Measurements from ENCODE around the gene PNPLA3.

PNPLA3 gene

DNA sequence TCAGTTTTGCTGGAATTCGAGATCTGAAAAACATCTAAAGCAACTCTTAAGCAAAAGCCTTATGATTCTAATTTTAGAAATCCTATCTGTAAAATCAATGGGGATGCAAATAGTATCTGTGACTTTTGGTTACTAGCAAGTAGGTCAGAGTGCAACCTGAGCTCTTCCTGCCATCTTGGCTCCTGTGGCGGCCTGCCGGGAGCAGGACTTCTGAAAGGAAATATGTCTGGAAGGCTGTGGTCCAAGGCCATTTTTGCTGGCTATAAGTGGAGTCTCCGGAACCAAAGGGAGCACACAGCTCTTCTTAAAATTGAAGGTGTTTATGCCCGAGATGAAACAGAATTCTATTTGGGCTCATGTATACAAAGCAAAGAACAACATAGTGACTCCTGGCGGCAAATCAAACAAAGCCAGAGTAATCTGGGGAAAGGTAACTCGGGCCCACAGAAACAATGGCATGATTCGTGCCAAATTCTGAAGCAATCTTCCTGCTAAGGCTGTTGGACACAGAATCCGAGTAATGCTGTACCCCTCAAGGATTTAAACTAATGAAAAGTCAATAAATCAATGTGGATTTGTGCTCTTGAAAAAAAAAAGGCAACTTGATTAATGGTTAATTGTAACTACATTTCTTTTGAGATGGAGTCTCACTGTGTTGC lies 33.3 kb downstream of the PNPLA3 start:
- Mint-ChIP-seq H3K27ac (peak overlapping the region; percentile 93), H3K4me3 (peak overlapping the region; percentile 94), H3K9me3 (no peaks in the 10 kb centered on the region), H3K4me1 (peaks cover 38% of the 10 kb centered on the region), H3K36me3 (peaks cover 6% of the 10 kb centered on the region), H3K27me3 (peaks cover 6% of the 10 kb centered on the region)
- ATAC-seq = no peak

DNA sequence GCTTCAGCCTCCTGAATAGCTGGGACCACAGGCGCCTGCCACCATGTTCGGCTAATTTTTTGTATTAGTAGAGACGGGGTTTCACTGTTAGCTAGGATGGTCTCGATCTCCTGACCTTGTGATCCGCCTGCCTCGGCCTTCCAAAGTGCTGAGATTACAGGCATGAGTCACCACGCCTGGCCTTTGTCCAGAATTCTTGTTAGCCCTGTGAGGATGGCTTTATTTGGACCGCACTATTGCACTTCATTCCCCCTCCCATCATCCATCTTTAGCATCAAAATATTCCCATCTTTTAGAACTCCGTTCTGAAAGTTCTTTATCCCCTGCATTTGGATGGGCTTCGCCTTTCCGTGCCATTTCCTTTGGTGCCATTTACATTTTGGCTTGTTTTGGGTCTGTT lies 34.3 kb downstream of the PNPLA3 start:
- no peak for ATAC-seq
- Mint-ChIP-seq H3K36me3 (peaks cover 6% of the 10 kb centered on the region), H3K9me3 (no peaks in the 10 kb centered on the region), H3K27ac (peak overlapping the region; percentile 16), H3K27me3 (no peaks in the 10 kb centered on the region), H3K4me3 (no peak overlapping the region), H3K4me1 (peaks cover 38% of the 10 kb centered on the region)

DNA sequence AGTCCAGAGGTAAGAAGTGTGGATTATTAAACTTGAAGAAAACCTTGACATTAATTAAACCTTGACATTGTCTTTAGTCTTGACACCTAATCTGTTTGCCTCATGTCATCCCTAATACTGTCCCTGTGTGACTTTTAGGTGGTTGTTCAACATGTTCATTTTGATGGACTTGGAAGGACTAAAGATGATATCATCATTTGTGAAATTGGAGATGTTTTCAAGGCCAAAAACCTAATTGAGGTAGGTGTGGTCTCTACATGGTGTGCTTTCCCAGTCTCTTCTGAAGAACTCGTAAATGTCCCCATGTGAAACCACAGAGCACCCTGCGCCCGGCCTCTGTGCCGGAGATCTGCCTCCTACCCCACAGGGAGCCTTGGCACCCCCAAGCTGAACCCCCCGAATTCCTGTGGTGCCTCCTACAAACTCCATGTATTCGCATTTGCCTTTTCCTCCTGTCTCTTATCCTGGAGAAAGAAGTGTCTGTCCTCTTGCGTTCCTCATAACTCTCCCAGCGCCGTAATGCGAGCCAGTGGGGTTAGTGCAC lies 40.8 kb downstream of the PNPLA3 start:
- no peak overlapping the region for H3K4me3 Mint-ChIP-seq
- ATAC-seq = no peak
- H3K27me3 Mint-ChIP-seq = no peaks in the 10 kb centered on the region
- H3K27ac Mint-ChIP-seq = no peak overlapping the region
- peaks cover 44% of the 10 kb centered on the region for H3K36me3 Mint-ChIP-seq
- peaks cover 8% of the 10 kb centered on the region for H3K4me1 Mint-ChIP-seq
- H3K9me3 Mint-ChIP-seq = no peaks in the 10 kb centered on the region

DNA sequence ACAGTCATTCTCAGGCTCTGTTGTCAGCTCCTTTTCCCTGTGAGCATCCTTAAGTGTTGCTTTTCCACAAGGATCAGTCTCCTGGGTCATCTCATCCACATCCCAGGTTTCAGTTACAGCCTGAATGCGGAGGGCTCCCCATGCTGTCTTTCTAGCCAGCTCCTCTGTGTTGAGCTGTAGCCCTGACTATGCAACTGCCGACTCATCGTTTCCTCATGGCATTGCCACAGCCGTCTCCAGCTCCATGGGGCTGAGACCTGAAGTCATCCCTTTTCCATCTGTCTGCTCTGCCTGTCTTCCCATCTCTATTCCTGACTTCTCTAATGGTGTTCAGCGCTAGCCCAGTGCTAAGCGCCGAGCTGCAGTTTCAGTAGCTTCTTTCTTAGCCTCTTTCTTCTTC lies 43.5 kb downstream of the PNPLA3 start:
- peaks cover 52% of the 10 kb centered on the region for H3K36me3 Mint-ChIP-seq
- no peak overlapping the region for H3K4me3 Mint-ChIP-seq
- H3K27ac Mint-ChIP-seq = no peak overlapping the region
- no peaks in the 10 kb centered on the region for H3K9me3 Mint-ChIP-seq
- ATAC-seq = no peak
- no peaks in the 10 kb centered on the region for H3K27me3 Mint-ChIP-seq
- no peaks in the 10 kb centered on the region for H3K4me1 Mint-ChIP-seq

DNA sequence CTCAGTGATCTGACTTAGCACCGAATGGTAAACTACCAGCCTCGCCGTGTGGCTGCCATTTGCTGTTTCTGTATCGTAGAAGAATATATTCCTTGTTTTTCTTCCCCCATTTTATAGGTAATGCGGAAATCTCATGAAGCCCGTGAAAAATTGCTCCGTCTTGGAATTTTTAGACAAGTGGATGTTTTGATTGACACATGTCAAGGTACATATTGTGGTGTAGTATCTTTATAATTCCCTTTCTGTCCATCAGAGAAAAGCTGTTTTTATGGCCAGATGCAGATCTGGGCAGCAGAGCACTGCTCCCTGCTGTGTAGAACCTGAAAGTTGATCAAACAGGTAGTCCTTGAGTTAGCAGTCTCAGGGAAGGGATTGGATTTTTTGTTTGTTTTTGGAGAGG lies 45.0 kb downstream of the PNPLA3 start:
- Mint-ChIP-seq H3K4me3 (no peak overlapping the region), H3K36me3 (peaks cover 59% of the 10 kb centered on the region), H3K27ac (no peak overlapping the region), H3K27me3 (no peaks in the 10 kb centered on the region), H3K9me3 (no peaks in the 10 kb centered on the region), H3K4me1 (no peaks in the 10 kb centered on the region)
- ATAC-seq = no peak

DNA sequence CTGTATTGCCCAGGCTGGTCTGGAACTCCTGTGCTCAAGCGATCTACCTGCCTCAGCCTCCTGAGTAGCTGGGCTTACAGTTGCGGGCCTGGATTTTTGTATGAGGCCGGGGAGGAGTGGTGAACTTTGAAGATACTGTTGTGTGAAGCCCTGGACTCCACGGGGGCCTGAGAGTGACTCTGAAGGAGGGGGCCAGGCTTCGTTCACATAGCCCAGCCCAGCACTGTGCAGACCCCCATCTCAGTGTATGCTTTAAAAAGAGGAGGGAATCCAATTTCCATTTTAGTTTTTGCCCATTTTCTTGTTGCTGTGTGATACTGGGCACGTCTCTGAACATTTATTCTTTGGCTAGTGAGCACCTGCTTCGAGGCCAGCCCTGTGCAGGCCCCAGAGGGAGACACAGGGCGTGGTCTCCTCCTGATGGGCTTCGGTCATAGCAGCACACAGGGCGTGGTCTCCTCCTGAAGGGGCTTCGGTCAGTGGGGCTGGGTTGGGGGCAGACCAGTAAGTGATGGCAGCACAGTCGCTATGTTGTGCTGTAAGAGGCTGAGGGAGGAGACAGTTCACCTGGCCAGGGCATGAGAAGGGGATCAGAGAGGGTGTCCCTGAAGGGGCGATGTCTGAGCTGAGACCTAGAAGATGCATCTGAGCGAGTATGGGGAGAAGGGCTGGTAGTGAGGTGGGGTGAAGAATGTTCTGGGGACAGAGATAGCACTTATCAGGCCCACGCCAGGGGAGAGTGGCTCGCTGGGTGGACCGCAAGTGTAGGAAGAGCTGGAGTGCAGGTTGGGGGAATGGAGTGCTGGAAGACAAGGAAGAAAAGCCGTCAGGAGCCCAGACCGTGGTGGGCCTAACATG lies 45.6 kb downstream of the PNPLA3 start:
- Mint-ChIP-seq H3K9me3 (no peaks in the 10 kb centered on the region), H3K27me3 (no peaks in the 10 kb centered on the region), H3K4me3 (no peak overlapping the region), H3K4me1 (no peaks in the 10 kb centered on the region), H3K27ac (no peak overlapping the region), H3K36me3 (peaks cover 60% of the 10 kb centered on the region)
- no peak for ATAC-seq

DNA sequence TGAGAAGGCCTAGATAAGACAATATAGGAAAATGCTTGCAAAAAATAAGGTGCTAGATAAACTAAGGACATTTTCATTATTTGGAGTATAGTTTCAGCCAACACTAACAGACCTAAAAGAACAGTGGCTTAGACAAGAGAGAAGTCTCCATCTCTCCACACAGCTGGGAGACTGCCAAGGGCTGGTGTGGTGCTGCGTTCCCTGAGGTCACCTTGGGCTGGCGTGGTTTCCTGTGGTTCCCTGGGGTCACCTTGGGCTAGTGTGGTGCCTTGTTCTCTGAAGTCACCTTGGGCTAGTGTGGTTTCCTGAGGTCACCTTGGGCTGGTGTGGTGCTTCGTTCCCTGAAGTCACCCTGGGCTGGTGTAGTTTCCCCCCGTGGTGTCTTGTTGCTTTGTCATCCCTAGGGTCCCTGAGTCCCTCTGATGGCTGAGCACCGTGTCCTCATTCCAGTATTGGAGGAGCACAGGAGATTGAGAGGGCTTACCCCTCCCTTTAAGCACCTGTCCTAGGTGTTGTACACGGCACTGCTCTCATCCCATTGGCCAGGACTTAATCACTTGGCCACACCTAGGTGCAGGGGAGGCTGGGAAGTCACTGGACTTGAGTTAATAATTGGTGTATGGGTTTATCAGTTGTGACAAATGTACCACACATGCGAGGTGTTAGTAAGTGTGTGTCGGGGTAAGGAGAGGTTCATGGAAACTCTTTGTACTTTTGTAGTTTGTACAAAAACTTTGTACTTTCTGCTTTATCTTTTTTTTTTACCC lies 46.6 kb downstream of the PNPLA3 start:
- no peak for ATAC-seq
- Mint-ChIP-seq H3K4me3 (no peak overlapping the region), H3K9me3 (no peaks in the 10 kb centered on the region), H3K36me3 (peaks cover 59% of the 10 kb centered on the region), H3K27ac (no peak overlapping the region), H3K4me1 (no peaks in the 10 kb centered on the region), H3K27me3 (no peaks in the 10 kb centered on the region)

DNA sequence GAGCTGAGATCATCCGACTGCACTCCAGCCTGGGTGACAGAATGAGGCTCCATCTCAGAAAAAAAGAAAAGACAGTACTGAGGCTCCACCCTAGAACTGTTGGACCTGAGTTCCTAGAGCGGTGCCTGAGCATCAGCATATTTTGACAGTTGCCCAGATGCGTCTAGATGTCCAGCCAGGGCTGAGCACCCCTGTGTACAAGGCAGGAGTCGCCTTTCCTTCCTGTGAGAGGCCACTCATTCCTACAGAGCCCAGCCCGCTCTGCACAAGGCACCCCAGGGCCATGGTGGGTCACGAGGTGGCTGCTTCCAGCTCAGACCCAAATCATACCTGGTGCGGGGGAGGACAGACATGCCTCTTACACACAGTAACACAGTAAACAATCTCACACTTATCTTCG lies 47.5 kb downstream of the PNPLA3 start:
- no peaks in the 10 kb centered on the region for H3K9me3 Mint-ChIP-seq
- no peaks in the 10 kb centered on the region for H3K4me1 Mint-ChIP-seq
- no peak for ATAC-seq

DNA sequence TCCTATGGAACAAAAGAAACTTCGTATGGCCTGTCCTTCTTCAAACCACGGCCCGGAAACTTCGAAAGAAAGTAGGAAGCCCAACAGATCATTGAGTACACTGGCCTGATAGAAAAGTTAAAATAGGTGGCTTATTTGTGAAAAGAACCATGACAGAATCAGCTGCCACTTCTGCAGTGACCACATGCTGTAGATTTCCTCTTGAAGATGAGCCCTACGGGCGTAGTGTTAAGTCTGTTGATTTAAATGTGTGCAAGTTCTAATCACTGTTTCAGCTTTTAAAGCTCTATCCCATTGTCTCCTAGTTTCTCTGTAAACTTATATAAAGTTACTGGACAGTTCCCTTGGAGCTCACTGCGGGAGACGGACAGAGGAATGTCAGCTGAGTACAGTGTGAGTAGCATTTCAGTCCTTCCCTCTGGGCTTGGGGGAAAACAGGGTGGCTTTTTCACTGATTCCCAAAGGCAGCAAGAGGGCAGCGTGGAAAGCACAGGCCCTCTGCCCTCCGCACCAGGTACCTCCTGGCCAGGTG lies 49.4 kb downstream of the PNPLA3 start:
- Mint-ChIP-seq H3K36me3 (peaks cover 67% of the 10 kb centered on the region), H3K27me3 (no peaks in the 10 kb centered on the region), H3K9me3 (no peaks in the 10 kb centered on the region), H3K4me1 (no peaks in the 10 kb centered on the region), H3K4me3 (no peak overlapping the region), H3K27ac (no peak overlapping the region)
- no peak for ATAC-seq

More for the DNA sequence above, 47.5 kb downstream of the PNPLA3 start:
- Mint-ChIP-seq H3K27ac (no peak overlapping the region), H3K4me3 (no peak overlapping the region), H3K36me3 (peaks cover 68% of the 10 kb centered on the region), H3K27me3 (no peaks in the 10 kb centered on the region)

DNA sequence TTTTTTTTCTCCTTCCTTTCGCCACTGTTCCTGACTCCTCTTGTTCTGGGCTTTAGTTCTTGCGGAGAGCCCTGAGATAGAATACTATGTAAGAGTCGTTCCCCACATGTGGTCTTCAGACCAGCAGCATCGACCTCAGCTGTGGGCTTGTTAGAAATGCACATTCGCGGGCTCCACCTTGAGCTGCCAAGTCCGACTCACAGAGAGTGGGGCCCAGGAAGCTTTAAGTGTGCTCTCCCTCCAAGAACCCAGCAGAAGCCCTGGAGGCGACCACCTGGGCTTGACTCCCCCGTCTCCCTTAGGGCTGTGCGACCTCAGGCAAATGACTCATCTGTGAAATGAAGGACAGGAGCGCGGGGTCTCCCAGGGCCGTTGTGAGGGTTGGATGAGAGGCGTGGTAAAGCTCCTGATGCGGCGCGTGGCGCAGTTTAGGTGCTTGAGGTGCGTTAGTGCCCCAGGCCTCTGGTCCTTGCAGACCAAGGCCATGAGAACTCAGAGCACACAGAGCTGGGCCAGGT lies 50.5 kb downstream of the PNPLA3 start:
- Mint-ChIP-seq H3K9me3 (no peaks in the 10 kb centered on the region), H3K4me1 (no peaks in the 10 kb centered on the region), H3K27ac (no peak overlapping the region), H3K36me3 (peaks cover 63% of the 10 kb centered on the region), H3K4me3 (no peak overlapping the region), H3K27me3 (no peaks in the 10 kb centered on the region)
- ATAC-seq = no peak

DNA sequence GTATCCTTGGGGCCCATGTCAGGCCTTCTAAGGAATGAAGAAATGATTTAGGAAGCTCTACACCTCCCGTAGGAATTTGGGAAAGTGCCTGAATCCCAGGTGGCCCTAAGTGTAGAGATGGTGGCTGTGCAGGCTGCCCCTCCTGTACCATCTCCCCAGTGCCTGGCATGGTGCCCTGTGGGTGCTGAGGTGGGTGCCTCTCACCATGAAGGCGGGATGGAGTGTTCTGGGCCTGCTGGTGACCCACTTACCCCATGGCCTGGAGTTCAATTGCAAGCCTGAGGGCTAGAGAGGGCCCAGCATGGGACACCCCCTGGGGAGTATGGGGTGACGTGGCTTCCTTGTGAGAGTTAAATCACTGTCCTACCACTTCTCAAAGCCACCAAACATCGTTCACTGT lies 51.4 kb downstream of the PNPLA3 start:
- Mint-ChIP-seq H3K9me3 (no peaks in the 10 kb centered on the region), H3K4me1 (no peaks in the 10 kb centered on the region), H3K27me3 (no peaks in the 10 kb centered on the region), H3K27ac (no peak overlapping the region), H3K4me3 (no peak overlapping the region), H3K36me3 (peaks cover 64% of the 10 kb centered on the region)
- no peak for ATAC-seq

DNA sequence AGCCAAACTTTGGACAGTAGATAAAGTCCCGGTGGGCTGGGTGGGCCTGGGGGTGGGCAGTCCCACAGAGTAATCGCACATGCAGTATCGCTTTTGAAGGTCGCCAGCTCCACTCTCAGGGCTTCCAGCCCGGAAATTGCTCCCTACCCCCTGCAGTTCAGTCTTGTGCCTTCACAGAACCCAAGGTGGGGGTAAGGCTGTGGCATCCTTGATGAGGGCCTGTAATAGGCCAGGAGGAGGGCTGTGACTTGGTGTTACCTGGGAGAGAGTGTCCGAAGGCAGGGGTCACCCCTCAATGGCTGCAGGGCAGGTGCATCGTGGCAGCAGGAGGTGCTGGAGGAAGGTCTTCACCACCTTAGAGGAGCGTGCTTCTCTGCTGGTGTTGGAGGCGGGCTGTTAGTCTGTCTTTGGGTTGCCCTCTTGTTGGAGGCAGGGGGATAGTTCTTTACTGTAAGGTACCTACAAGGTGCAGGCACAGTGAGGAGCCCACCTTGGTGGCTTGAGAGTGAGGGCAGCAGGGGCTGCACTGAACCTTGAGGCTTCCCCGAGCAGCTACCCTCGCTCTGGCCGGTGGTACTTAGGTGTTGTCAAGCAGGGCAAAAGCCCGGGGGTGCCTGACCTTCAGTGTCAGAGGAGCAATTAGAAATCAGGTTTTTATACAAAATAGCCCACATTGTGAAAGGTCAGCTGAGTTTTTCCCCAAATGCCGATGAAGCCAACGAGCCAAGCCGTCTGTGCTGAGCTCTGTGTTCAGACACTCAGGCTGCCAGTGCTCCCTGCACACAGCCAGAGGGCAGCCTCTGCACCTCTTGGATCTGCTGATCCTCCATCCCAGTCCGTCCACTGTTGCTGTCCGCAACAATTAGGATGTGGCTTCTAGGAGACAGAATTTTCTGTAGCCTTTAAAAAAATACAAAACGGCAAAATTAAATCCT lies 53.5 kb downstream of the PNPLA3 start:
- Mint-ChIP-seq H3K4me1 (no peaks in the 10 kb centered on the region), H3K27ac (no peak overlapping the region), H3K27me3 (no peaks in the 10 kb centered on the region), H3K4me3 (no peak overlapping the region), H3K9me3 (no peaks in the 10 kb centered on the region), H3K36me3 (peaks cover 72% of the 10 kb centered on the region)
- no peak for ATAC-seq

DNA sequence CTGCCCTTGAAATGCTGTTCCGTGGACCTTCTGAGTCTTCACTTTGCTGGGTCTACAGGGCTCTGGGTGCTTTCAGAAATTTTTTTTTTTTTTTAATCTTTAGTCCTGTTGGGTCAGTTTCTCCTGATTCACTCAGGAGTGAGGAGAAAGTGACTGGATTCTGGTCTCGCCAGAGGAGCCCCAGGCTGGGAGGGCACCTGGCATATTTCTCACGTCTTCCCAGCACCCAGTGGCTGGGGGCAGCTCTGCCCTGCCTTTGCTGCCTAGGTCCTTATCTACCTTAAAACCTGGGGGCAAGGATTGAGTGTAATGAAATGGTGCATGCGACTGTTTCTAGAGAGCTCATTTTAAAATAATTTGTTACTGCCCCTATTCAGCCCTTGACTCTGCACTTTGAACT lies 55.0 kb downstream of the PNPLA3 start:
- Mint-ChIP-seq H3K9me3 (no peaks in the 10 kb centered on the region), H3K36me3 (peaks cover 69% of the 10 kb centered on the region), H3K4me3 (no peak overlapping the region), H3K4me1 (no peaks in the 10 kb centered on the region), H3K27me3 (no peaks in the 10 kb centered on the region), H3K27ac (no peak overlapping the region)
- no peak for ATAC-seq

DNA sequence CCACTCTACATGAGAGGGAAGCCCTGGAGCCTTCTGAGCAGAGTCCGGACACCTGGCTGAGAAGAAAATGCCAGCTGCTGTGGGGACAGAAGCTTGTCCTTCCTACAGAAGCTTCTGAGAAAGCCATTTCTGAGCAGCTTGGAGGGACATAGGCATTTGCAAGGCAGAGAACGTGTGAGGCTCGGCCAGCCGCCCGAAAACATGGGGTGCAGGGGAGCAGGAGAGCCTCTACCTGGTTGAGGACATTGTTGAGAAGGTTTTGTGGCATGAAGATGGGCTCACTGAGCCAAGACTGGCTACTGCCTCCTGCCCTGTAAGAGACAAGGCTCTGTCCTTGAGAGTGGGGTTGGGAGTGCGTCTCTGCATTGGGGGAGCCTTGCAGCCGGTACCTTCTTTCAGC lies 57.0 kb downstream of the PNPLA3 start:
- Mint-ChIP-seq H3K36me3 (peaks cover 61% of the 10 kb centered on the region), H3K27ac (no peak overlapping the region), H3K4me3 (no peak overlapping the region)

More for the DNA sequence above, 57.0 kb downstream of the PNPLA3 start:
- H3K27me3 Mint-ChIP-seq = no peaks in the 10 kb centered on the region
- no peaks in the 10 kb centered on the region for H3K4me1 Mint-ChIP-seq
- no peaks in the 10 kb centered on the region for H3K9me3 Mint-ChIP-seq
- ATAC-seq = no peak

Measured in stimulated activated memory B cell treated with anti-CD40 and anti-IgM and Interleukin-4, amounts not matched to agents 10 μg/mL and 1 μg/mL and 100 μg/mL, for 72 hours (primary cell).